ENCODE data around the gene TMED10. TPM values are rescaled to one million over a fixed set of nuclear protein-coding genes. Genes with fewer than 3 reads are reported as not detected.

TMED10 gene
- total RNA-seq, 1 donor from 2014 or later = 361 TPM

DNA sequence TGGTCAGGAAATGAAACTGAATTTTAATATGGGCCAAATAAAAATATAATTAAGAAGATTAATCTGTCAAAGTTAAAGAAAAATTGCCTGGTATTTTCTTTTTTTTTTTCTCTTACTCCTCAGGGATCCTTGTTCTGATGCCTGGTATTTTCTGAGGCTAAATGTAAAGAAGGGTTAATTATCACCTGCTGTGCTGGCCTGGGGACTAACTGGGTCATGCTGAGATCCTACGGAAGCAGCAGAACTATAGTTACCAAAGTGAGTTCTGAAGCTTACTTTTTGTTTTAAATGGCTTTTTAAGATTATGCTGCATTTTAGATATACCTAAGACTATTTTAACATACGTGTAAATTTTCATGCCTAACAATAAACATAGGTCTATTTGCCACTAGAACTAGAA, 83.7 kb downstream of the TMED10 start:
- DNase-seq (ENCODE audit: low spot score) = no peak
- TF ChIP-seq, protein P1, sequence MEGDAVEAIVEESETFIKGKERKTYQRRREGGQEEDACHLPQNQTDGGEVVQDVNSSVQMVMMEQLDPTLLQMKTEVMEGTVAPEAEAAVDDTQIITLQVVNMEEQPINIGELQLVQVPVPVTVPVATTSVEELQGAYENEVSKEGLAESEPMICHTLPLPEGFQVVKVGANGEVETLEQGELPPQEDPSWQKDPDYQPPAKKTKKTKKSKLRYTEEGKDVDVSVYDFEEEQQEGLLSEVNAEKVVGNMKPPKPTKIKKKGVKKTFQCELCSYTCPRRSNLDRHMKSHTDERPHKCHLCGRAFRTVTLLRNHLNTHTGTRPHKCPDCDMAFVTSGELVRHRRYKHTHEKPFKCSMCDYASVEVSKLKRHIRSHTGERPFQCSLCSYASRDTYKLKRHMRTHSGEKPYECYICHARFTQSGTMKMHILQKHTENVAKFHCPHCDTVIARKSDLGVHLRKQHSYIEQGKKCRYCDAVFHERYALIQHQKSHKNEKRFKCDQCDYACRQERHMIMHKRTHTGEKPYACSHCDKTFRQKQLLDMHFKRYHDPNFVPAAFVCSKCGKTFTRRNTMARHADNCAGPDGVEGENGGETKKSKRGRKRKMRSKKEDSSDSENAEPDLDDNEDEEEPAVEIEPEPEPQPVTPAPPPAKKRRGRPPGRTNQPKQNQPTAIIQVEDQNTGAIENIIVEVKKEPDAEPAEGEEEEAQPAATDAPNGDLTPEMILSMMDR (IDR thresholded peaks at IDR 0.05) = no peak
- Mint-ChIP-seq H3K36me3 (ENCODE audit: low read depth) (peaks cover 16% of the 10 kb centered on the region), H3K9me3 (ENCODE audit: low read depth) (no peaks in the 10 kb centered on the region), H3K27ac (ENCODE audit: unreplicated experiment) (no peak overlapping the region), H3K4me3 (ENCODE audit: unreplicated experiment) (no peak overlapping the region), H3K27me3 (ENCODE audit: low read depth) (no peaks in the 10 kb centered on the region), H3K4me1 (ENCODE audit: low read depth) (peaks cover 2% of the 10 kb centered on the region)

GRCh38 chr14:75091251-75091650, 85.2 kb downstream of the TMED10 start:
- TF ChIP-seq, protein P1 (IDR thresholded peaks at IDR 0.05) = no peak
- Mint-ChIP-seq H3K27me3 (ENCODE audit: low read depth) (no peaks in the 10 kb centered on the region), H3K27ac (ENCODE audit: unreplicated experiment) (no peak overlapping the region), H3K4me1 (ENCODE audit: low read depth) (peaks cover 2% of the 10 kb centered on the region), H3K9me3 (ENCODE audit: low read depth) (no peaks in the 10 kb centered on the region), H3K4me3 (ENCODE audit: unreplicated experiment) (no peak overlapping the region), H3K36me3 (ENCODE audit: low read depth) (peaks cover 18% of the 10 kb centered on the region)
- DNase-seq (ENCODE audit: low spot score) = no peak

GRCh38 chr14:75090353-75090752, 86.1 kb downstream of the TMED10 start:
- no peak for DNase-seq (ENCODE audit: low spot score)
- peaks cover 2% of the 10 kb centered on the region for H3K4me1 Mint-ChIP-seq (ENCODE audit: low read depth)

DNA sequence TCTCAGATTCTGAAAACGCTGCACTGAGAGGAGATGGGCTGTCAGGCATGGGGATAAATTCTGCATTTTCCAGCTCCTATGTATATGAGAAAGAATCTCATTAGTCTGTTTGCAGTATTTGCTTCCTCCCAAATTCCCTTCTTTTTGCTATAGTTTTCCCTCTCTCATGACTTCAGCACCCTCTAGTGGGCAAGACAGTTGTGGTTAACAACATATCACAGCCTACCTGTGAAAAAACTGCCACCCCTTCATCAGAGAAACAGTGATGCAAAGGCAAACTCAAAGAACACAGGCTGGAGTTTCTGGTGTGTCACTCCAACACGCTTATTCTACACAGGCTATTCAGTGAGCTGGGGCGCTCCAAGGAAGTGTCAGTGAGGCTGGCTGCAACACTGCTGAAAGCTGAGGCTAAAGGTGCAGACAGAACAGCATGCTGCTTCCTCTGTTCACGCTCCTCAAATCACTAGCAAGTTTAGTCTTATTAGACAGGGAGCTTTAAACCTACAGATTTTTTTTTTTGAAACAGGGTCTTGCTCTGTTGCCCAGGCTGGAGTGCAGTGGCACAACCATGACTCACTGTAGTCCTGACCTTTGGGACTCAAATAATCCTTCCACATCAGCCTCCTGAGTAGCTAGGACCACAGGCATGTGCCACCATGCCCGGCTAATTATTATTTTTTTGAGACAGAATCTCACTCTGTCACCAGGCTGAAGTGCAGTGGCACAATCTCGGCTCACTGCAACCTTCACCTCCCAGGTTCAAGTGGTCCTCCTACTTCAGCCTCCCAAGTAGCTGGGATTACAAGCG, 87.6 kb downstream of the TMED10 start:
- DNase-seq (ENCODE audit: low spot score) = no peak
- peaks cover 2% of the 10 kb centered on the region for H3K4me1 Mint-ChIP-seq (ENCODE audit: low read depth)
- H3K36me3 Mint-ChIP-seq (ENCODE audit: low read depth) = peaks cover 21% of the 10 kb centered on the region

More at GRCh38 chr14:75090353-75090752, 86.1 kb downstream of the TMED10 start:
- Mint-ChIP-seq H3K36me3 (ENCODE audit: low read depth) (peaks cover 17% of the 10 kb centered on the region), H3K27ac (ENCODE audit: unreplicated experiment) (no peak overlapping the region), H3K4me3 (ENCODE audit: unreplicated experiment) (no peak overlapping the region), H3K9me3 (ENCODE audit: low read depth) (no peaks in the 10 kb centered on the region), H3K27me3 (ENCODE audit: low read depth) (no peaks in the 10 kb centered on the region)
- TF ChIP-seq, protein P1 (IDR thresholded peaks at IDR 0.05) = no peak

DNA sequence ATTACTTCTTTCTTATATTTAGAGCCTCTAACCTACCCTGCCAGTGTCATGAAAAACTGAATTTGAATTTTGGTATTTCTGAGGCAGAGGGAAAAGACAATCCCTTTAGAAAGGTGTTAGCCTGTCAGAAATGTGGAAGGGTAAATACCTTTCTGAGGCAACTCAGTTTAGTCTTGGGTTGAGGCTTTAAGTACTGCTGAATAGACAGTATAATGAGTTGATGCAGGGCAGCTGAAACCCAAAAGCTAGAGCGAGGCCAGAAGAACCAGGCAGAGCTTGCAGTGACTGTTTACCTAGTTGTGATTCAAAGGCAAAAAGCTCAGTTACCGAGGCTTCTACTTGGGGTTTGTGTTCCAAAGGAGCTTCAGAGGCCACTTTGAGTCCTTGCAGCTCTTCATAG, 88.3 kb downstream of the TMED10 start:
- Mint-ChIP-seq H3K4me3 (ENCODE audit: unreplicated experiment) (no peak overlapping the region), H3K9me3 (ENCODE audit: low read depth) (no peaks in the 10 kb centered on the region)
- no peak for DNase-seq (ENCODE audit: low spot score)

More for the DNA sequence above, 87.6 kb downstream of the TMED10 start:
- H3K27ac Mint-ChIP-seq (ENCODE audit: unreplicated experiment) = no peak overlapping the region
- no peak overlapping the region for H3K4me3 Mint-ChIP-seq (ENCODE audit: unreplicated experiment)
- no peaks in the 10 kb centered on the region for H3K27me3 Mint-ChIP-seq (ENCODE audit: low read depth)
- TF ChIP-seq, protein P1 (IDR thresholded peaks at IDR 0.05) = peak; percentile 92
- no peaks in the 10 kb centered on the region for H3K9me3 Mint-ChIP-seq (ENCODE audit: low read depth)

More for the DNA sequence above, 88.3 kb downstream of the TMED10 start:
- H3K4me1 Mint-ChIP-seq (ENCODE audit: low read depth) = peaks cover 2% of the 10 kb centered on the region
- peaks cover 23% of the 10 kb centered on the region for H3K36me3 Mint-ChIP-seq (ENCODE audit: low read depth)
- no peaks in the 10 kb centered on the region for H3K27me3 Mint-ChIP-seq (ENCODE audit: low read depth)
- no peak overlapping the region for H3K27ac Mint-ChIP-seq (ENCODE audit: unreplicated experiment)
- TF ChIP-seq, protein P1 (IDR thresholded peaks at IDR 0.05) = no peak
